ENCODE data around the gene GABRB1. TPM values are rescaled to one million over a fixed set of nuclear protein-coding genes. Genes with fewer than 3 reads are reported as not detected.

The GABRB1 gene
- total RNA-seq, result not detected in 2 replicates

DNA sequence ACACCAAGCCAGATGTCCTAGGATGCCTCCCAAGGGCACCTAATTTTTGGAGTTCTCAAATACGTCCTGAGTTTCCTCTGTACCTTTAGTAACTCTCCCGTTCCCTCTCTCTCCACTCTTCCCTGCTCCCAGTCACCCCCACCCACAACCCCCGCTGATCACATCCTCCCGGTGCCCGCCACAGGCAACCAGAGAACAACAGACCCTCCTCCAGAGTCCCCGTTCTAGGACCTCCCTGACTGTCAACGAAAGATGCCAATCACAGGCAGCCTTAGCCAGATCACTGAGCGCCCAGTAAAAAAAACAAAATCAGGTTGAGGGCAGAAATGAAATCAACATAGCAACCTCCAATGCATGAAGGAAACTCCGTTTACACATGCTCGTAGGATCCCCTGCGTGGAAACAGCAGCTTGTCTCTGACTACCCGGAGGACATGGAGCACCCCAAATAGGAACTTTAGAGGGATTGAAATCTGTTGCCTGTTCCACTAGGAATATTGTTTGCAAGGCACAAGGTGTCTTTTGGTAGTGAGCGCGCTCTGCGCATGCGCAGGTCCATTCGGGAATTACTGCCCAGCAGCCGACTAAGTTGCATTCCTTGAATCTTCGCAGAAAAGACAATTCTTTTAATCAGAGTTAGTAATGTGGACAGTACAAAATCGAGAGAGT is at the start of gene GABRB1:
GABRB1 (plus strand) TSS at position 557 of the 668 bp plus-strand sequence.

DNA sequence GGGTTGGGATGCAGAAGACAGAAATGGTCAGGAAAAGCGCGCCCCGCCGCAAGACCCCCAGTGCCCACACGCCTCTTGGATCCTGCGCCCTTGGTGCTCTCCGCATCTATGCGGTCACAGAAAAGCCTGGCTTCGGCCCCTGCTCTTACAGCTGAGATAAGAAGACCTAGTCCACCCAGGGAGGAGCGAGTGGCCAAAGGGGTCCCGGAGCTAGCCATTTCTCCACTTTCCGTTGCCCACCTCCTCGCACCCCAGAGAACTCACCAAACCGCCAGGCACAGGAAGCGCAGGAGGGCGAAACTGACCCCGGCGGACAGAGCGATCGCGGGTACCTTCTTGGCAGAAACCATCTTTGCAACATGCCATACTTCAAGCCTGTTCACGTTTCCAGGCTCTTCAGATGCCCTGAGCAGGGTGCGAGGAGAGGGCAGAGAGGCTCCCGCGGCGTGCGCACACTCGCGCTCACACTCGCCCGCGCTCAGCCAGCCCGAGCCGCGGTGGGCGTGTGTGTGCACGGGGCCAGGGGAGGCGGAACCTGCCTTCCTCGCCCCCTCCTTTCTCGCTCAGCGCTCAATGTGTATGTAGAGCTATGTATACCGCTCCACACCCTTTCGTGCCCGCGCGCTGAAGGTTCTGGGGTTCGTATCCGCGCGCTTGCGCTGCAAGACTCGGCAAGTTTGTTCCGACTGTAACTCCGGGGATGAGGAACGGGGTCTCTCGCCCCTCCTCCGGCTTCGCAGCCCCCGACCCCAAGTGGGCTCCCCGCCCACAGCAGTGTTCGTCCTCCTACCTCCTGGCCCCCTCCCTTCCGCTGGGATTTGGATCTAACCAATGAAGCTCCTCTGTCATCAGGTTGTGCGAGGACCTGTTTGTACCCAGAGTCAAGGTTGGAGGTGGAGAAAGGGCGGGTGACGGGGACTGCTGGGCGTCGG is 38.0 kb upstream of the GABRB1 start, which contains the start of gene GABRA4:
GABRA4 (minus strand) TSS at position 507 of the 932 bp plus-strand sequence; CDS start at position 350, 157 bp downstream.

DNA sequence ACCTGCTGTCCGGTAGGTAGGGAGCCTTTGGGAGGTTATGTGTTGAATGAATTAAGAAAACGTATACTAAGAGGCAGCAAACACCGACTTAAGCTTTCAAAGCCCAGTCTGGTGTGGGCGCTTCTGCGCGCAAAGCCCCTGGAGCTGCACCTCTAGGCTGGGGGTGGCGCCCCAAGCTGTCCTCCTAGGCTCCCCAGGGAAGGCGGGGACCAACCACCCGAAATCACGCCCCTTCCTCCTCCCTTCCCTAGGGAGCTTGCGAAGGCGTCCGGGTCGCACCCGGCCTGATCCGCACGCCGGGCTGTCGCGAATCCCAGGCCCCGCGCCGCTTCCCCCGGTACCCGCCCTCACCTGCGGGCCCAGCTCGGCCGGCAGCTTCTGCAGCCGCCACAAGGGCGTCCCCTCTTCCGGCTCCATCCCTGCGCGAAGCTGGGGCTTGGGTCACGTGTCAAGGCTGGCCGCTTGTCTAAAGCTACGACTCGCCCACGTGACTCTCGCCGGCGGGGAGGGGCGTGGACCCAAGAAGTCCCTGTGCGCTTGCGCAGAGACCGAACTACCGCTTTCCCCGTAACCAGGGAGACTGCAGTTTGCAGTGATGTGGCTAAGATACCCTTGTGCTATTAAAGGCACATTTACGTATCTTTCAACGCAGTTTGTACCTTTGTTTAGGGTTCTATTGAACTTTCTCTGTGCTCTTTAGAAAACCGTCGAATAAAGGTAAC is 432.0 kb downstream of the GABRB1 start, which contains the start of gene COMMD8:
COMMD8 (minus strand) TSS at position 468 of the 722 bp plus-strand sequence; CDS start at position 417, 51 bp downstream.

Other genes with a start within 250 kb of the GABRB1 start
- not detected in 2 replicates for gene COX7B2, start 122.3 kb upstream of the GABRB1 start, total RNA-seq
- not detected in 2 replicates for gene GABRA4, start 38.0 kb upstream of the GABRB1 start, total RNA-seq